Nasal cavity respiratory epithelium epithelial cell of viscerocranial mucosa (primary cell): ENCODE measurements around the gene LY6G6F. TPM values are rescaled to one million over a fixed set of nuclear protein-coding genes. Genes with fewer than 3 reads are reported as not detected.

Experiments used
- total RNA-seq: library from RNA; depleted of rRNA; stranded (reverse); fragments of >200 nt; gene quantifications from 2 replicates; pipeline ENCODE4 v1.2.3, GENCODE V29; 2014

Gene LY6G6F
- not detected in 2 replicates for total RNA-seq

GRCh38 chr6:31706599-31706998 lies at the start of gene LY6G6F:
LY6G6F (plus strand) TSS chr6:31706866; CDS start chr6:31706907, 41 bp downstream.

GRCh38 chr6:31660381-31661261 lies 46.0 kb upstream of the LY6G6F start, which contains the start of gene C6orf47:
C6orf47 (minus strand) TSS chr6:31660778; CDS start chr6:31659947, 831 bp downstream.

GRCh38 chr6:31664790-31665500 lies 41.7 kb upstream of the LY6G6F start, which contains the start of gene GPANK1:
GPANK1 (minus strand) TSS chr6:31664997; CDS start chr6:31664478, 519 bp downstream.

GRCh38 chr6:31665501-31666336 lies 40.9 kb upstream of the LY6G6F start, which contains the start of gene CSNK2B:
CSNK2B (plus strand) TSS chr6:31666080; CDS start chr6:31666832, 752 bp downstream.

GRCh38 chr6:31669676-31670075 lies 37.0 kb upstream of the LY6G6F start, which contains the start of gene LY6G5B:
LY6G5B (plus strand) TSS chr6:31669976; CDS start chr6:31670951, 975 bp downstream.

GRCh38 chr6:31680226-31681134 lies 26.2 kb upstream of the LY6G6F start, which contains the start of gene LY6G5C:
LY6G5C (minus strand) TSS chr6:31681067; CDS start chr6:31680373, 694 bp downstream.

GRCh38 chr6:31702819-31703716 lies 3.6 kb upstream of the LY6G6F start, which contains the start of gene ABHD16A:
ABHD16A (minus strand) TSS chr6:31703324; CDS start chr6:31703281, 43 bp downstream.

GRCh38 chr6:31715022-31715958 lies 8.6 kb downstream of the LY6G6F start, which contains the start of gene LY6G6D:
LY6G6D (plus strand) TSS chr6:31715348; CDS start chr6:31715356, 8 bp downstream.

GRCh38 chr6:31721351-31722020 lies 14.8 kb downstream of the LY6G6F start, which contains the start of gene LY6G6C:
LY6G6C (minus strand) TSS chr6:31721746; CDS start chr6:31721679, 67 bp downstream.

GRCh38 chr6:31723245-31723979 lies 16.7 kb downstream of the LY6G6F start, which contains the start of gene MPIG6B:
MPIG6B (plus strand) TSS chr6:31723373; CDS start chr6:31723384, 11 bp downstream.

GRCh38 chr6:31728767-31729514 lies 22.3 kb downstream of the LY6G6F start, which contains the start of gene DDAH2:
DDAH2 (minus strand) TSS chr6:31729299; CDS start chr6:31729161, 138 bp downstream.

GRCh38 chr6:31736021-31736767 lies 29.5 kb downstream of the LY6G6F start, which contains the start of gene CLIC1:
CLIC1 (minus strand) TSS chr6:31736530; CDS start chr6:31736300, 230 bp downstream.

GRCh38 chr6:31739639-31740396 lies 33.2 kb downstream of the LY6G6F start, which contains the start of gene MSH5:
MSH5 (plus strand) TSS chr6:31740005; CDS start chr6:31740467, 462 bp downstream.

